Progenitor cell of endocrine pancreas (in vitro differentiated cells): Measurements from ENCODE around the gene ERN1. TPM values are rescaled to one million over a fixed set of nuclear protein-coding genes. Genes with fewer than 3 reads are reported as not detected.

ENCODE experiments used
- DNase-seq: peaks from one replicate; pipeline ENCODE4 v3.0.0; 2021; ENCODE audit warnings: low spot score; ENCODE audit not compliant: unreplicated experiment
- H3K27ac Mint-ChIP-seq: 2 replicates; pipeline ENCODE4 v1.8.0; 2021; ENCODE audit warnings: mild to moderate bottlenecking, moderate library complexity, mixed read lengths
- H3K27me3 Mint-ChIP-seq: 2 replicates; pipeline ENCODE4 v1.8.0; 2021; ENCODE audit warnings: mixed read lengths
- H3K36me3 Mint-ChIP-seq: 2 replicates; pipeline ENCODE4 v1.8.0; 2022; ENCODE audit warnings: mixed read lengths; ENCODE audit not compliant: insufficient read depth
- H3K4me1 Mint-ChIP-seq: 2 replicates; pipeline ENCODE4 v1.8.0; 2021; ENCODE audit warnings: low read depth, mixed read lengths
- H3K4me3 Mint-ChIP-seq: 2 replicates; pipeline ENCODE4 v1.8.0; 2021; ENCODE audit warnings: low read depth, mild to moderate bottlenecking, moderate library complexity, mixed read lengths
- H3K9me3 Mint-ChIP-seq: 2 replicates; pipeline ENCODE4 v1.8.0; 2021; ENCODE audit warnings: low read depth, mixed read lengths
- CTCF ChIP-seq: fragments of 200-600 bp; sonication (generic); IDR thresholded peaks from one replicate; pipeline ENCODE4 v1.5.0; 2021; ENCODE audit warnings: antibody characterized with exemption, mild to moderate bottlenecking; ENCODE audit not compliant: unreplicated experiment
- total RNA-seq: library from RNA; stranded (reverse); gene quantifications from 2 replicates; pipeline ENCODE4 v1.2.1, GENCODE V29; 2021

The ERN1 gene
- total RNA-seq, 1 donor from 2014 or later = 43.1 TPM

DNA sequence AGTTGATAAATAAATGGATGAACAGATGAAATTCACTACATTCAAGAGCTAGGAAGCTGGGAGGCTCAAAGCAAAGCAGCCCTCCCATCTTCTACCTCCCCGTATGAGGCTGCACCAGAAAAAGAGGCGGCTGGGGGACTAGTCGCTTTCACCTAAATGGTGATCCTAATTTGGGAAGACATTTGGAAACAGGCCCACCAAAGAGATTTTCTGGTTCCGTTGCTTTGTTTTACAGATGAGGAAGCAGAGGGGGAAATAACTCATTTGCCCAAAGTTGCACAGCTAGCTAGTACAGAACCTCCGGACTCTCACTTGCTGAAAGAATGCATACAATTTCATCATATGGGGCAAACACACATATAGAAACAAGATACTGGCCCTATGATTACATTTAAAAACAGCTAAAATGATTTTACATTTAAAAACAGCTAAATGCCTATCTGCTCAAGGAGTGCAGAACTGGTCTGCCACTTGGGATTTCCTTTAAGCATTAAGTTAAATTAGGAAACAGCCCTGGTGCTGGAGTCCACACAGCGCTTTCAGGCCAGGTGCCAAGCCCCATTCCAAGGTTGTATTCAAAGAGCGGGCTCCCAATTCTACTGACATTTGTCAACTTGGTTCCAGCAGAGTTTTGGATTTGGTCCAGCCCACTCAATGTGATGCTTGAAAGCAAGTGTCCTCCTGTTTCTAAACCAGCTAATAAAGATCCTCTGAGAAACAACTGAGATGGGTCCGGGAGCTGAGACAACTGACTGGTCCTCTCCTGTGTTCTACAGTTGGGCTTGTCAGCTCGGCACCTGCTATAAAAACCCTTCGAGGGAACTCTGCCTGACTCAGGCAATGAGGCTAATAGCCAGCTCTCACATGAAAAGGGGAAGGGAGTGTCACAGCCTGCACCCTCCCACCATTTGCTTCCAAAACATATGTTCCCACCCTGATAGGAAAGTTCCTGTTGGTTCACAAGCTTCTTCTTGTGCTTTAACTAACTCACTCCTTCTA lies 11.7 kb downstream of the ERN1 start:
- no peak for TF ChIP-seq CTCF
- peaks cover 4% of the 10 kb centered on the region for H3K9me3 Mint-ChIP-seq
- H3K36me3 Mint-ChIP-seq = peaks cover 15% of the 10 kb centered on the region
- no peak for DNase-seq
- H3K4me1 Mint-ChIP-seq = peaks cover 16% of the 10 kb centered on the region
- no peaks in the 10 kb centered on the region for H3K27me3 Mint-ChIP-seq
- no peak overlapping the region for H3K27ac Mint-ChIP-seq
- H3K4me3 Mint-ChIP-seq = no peak overlapping the region

DNA sequence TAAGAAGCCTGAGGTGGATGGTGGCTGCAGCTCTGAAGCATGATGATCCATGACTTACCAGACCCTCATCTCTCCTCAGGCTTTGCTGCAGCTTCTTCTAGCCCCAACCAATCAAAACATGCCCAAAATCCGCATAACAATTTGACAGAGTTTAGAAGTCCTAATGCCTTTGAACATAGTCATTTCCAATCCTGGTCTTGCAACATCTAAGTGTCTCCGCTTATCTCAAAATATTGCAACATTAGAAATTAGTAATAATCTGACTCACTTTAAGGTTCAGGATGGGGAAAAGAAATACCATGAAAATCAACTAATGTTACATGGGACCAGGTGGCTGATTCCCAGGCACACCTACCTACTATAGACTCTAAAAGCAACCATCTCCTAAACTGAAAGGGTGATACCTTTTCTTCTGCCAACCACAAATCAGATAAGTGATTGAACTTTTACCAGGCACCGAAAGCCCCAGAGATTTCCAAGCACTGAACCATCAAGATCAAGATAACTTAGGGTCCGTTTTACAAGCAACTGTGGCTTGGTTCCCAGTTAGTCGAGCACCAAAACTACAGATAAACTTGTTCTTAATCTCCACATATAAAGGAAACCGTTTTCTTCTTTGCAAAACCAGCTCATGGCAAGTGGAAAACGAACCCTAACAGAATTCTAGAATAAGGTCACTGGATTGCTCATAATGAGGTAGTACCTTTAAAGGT lies 14.0 kb downstream of the ERN1 start:
- Mint-ChIP-seq H3K4me1 (peaks cover 12% of the 10 kb centered on the region), H3K9me3 (peaks cover 4% of the 10 kb centered on the region), H3K4me3 (no peak overlapping the region), H3K27me3 (no peaks in the 10 kb centered on the region), H3K36me3 (peaks cover 13% of the 10 kb centered on the region), H3K27ac (no peak overlapping the region)
- no peak for DNase-seq
- no peak for TF ChIP-seq CTCF

DNA sequence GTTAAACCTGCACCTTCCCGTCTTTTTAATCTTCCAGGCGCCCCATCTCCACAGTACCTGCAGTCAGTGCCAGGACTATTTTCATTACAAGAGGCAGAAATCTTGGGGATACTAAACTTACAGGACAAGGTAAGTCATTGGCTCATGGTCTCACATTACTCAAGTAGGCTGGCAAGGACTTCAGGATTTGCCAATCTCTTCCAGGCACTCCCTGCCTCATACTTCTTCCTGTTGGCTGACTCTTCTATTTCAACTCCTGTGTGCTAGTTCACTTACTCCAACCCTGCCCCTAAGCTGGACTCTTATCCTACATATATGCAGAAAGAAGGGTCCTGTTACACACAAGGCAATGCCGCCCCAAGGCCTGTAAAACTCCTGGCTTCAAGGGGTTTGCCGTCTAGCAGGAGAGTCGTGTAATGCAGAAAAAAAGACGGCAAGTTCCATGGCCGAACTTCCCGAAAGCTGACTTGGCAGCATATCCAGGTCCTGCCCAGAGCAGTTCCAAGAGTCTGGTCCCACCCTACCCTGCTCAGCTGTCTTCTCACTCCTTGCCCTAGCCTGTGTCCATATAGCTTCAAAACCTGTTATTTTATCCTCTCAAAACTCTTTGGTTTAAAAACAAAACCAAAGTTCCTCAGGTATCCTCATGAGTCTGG lies 14.8 kb downstream of the ERN1 start:
- Mint-ChIP-seq H3K27me3 (no peaks in the 10 kb centered on the region), H3K4me1 (peaks cover 10% of the 10 kb centered on the region)

DNA sequence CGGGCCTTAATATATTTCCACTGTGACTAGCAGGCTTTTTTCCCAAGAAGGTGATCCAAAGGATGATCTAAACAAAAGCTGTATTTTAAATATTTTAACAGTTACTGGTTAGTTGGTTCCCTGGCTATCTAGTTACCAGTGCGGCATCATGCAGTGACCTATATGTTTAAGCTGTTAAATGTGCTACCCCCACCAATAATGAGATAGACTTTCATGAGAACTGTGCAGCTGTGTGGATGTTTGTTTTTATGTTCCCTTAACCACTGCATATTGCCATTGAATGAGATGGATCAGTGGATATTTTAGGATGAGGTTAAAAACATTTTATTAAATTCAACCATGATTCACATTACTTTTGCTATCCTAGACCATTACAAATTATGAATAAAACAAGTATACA lies 16.9 kb downstream of the ERN1 start:
- H3K36me3 Mint-ChIP-seq = peaks cover 19% of the 10 kb centered on the region
- H3K9me3 Mint-ChIP-seq = peaks cover 4% of the 10 kb centered on the region
- peaks cover 7% of the 10 kb centered on the region for H3K4me1 Mint-ChIP-seq
- TF ChIP-seq CTCF = no peak
- H3K27me3 Mint-ChIP-seq = no peaks in the 10 kb centered on the region
- H3K4me3 Mint-ChIP-seq = no peak overlapping the region
- DNase-seq = no peak
- H3K27ac Mint-ChIP-seq = no peak overlapping the region

More for the DNA sequence above, 14.8 kb downstream of the ERN1 start:
- Mint-ChIP-seq H3K4me3 (no peak overlapping the region), H3K9me3 (peaks cover 4% of the 10 kb centered on the region), H3K27ac (no peak overlapping the region), H3K36me3 (peaks cover 17% of the 10 kb centered on the region)
- no peak for TF ChIP-seq CTCF
- no peak for DNase-seq

DNA sequence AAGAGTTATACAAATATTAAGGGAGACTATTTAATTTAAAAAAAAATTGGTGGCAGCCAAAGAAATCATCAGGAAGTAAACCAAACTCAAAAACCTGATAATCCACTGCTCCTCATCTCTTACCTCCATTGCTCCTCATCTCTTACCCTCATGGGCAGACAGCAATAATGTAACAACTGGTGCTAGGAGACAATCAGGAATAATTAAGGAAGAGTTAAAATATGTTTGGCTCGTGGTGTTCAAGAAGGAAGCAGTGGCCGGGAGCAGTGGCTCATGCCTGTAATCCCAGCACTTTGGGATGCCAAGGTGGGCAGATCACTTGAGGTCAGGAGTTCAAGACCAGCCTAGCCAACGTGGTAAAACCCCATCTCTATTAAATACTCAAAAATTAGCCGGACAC lies 18.1 kb downstream of the ERN1 start:
- TF ChIP-seq CTCF = no peak
- H3K36me3 Mint-ChIP-seq = peaks cover 18% of the 10 kb centered on the region
- no peak for DNase-seq
- H3K4me1 Mint-ChIP-seq = peaks cover 12% of the 10 kb centered on the region
- no peak overlapping the region for H3K4me3 Mint-ChIP-seq
- no peaks in the 10 kb centered on the region for H3K27me3 Mint-ChIP-seq
- no peak overlapping the region for H3K27ac Mint-ChIP-seq
- peaks cover 4% of the 10 kb centered on the region for H3K9me3 Mint-ChIP-seq
